ENCODE measurements around the gene STOML2.

STOML2 gene

DNA sequence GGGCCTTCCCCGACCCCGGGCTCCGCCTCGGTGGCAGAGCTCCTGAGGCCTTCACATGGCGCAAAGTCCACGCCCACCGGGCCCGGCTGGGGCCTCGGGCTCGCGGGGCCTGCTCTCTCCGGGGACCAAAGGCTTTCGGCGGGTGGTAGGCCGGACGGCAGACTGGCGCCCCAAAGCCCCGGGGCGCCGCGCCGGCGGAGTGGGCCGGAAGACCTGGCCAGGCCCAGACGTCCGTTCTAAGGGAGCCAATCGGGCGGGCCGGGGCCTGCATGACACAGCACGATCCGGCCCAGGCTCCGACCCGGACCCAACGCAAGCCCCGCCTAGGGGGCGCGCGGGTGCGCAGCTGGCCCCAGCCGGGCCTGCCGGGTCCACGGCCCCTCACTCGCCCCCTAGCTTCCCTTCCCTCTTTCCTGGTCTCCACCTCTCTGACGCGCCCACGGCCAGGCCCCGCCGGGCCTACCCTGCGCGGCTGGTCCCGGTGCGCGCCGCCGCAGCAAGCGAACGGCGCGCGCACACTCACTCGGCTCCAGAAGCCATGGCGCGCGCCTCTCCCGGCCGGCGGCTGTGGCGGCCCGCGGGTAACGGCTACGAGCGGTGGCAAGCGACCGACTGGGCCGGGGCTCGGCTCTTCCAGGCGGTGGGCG is 31.0 kb downstream of the STOML2 start:
- DNase-seq (ENCODE audit: insufficient read length, low spot score) (peak; percentile 51), FAIRE-seq (no peak)
- TF ChIP-seq, protein P1, sequence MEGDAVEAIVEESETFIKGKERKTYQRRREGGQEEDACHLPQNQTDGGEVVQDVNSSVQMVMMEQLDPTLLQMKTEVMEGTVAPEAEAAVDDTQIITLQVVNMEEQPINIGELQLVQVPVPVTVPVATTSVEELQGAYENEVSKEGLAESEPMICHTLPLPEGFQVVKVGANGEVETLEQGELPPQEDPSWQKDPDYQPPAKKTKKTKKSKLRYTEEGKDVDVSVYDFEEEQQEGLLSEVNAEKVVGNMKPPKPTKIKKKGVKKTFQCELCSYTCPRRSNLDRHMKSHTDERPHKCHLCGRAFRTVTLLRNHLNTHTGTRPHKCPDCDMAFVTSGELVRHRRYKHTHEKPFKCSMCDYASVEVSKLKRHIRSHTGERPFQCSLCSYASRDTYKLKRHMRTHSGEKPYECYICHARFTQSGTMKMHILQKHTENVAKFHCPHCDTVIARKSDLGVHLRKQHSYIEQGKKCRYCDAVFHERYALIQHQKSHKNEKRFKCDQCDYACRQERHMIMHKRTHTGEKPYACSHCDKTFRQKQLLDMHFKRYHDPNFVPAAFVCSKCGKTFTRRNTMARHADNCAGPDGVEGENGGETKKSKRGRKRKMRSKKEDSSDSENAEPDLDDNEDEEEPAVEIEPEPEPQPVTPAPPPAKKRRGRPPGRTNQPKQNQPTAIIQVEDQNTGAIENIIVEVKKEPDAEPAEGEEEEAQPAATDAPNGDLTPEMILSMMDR (IDR thresholded peaks at IDR 0.05; ENCODE audit: insufficient read depth, missing control alignments) = peak; percentile 34

DNA sequence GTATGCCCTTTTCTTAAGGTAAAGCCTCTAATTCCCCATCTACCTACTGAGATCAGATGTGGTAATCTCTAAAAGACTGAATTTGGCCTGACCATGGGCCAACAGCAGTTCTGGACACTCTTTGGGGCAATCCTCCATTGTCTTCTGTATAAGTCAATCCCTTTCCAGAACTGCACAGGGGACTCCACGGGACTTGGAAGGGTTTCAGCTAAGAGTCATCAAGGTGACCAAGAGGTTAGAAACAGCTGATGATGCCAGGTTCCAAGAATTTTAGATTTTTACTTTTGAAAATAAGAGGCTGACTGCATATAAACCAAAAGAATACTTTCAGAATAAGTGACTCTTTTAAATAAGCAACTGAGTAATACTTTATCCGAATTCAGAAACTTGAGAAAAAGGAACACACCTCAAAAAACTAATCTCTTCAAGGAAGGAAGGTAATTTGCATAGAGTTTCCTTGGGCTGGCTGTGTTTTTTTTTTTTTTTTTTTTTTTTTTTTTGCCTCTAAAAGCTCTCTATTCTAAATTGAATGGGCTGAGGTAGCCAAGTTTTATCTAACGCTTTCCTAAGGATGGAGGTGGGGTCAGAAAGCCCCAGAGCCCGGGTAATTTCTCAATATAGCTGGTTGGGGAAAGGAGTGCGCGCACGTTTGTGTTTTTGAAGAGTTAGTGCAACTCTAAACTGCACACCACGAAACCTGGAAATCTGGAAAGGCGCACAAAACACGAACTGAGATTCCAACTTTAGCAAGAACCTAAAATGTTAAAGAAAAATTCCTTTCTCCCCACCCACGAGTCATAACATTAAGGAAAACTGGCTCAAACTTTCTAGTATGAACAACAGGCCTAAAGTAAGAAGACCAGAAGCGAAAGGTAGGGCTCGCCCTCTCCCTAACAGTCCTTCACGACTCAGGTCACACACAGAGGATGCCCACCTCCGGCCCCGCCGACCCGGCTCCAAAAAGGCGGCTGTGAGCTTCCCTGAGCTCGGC is 31.8 kb downstream of the STOML2 start:
- TF ChIP-seq, protein P1 (IDR thresholded peaks at IDR 0.05; ENCODE audit: insufficient read depth, missing control alignments) = no peak
- FAIRE-seq (no peak), DNase-seq (ENCODE audit: insufficient read length, low spot score) (no peak)

DNA sequence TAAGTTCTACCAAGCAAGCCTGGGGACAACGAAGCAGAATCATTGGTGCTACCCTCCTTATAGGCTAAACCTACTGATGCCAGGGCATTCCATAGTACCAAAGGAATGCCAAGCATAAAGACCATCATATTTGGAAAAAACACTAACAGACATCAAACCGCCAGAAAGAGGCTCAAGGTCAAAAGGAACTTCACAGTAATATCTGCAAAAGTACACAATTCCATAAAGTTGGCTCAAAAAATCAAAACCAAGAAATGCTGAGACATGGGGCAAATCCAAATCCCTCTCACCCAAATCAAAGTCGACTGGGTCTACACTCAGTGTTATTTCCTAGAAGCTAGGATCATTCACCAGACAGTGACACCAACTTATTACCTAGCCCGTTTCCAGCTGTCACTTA is 33.9 kb downstream of the STOML2 start:
- FAIRE-seq = no peak
- TF ChIP-seq, protein P1 (IDR thresholded peaks at IDR 0.05; ENCODE audit: insufficient read depth, missing control alignments) = no peak
- DNase-seq (ENCODE audit: insufficient read length, low spot score) = no peak

DNA sequence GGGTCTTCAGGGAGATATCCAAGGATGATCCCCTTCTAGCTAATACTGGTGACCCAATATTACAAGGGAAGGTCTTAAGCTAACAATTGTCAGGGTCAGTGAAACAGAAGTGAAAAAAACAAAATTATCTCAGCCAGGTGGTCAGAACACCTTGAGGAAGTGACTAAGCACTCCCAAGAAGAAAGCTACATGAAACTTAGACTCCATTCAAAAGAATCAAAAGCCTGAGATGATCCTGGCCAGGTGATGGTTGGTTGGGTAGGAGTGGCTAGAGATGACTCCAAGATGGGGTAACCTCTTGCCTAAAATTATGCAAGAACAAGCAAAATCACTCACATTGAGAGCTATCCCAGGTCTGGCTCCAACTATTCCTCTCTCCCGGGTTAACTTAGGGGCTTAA is 35.9 kb downstream of the STOML2 start:
- DNase-seq (ENCODE audit: insufficient read length, low spot score) (no peak), FAIRE-seq (no peak)

DNA sequence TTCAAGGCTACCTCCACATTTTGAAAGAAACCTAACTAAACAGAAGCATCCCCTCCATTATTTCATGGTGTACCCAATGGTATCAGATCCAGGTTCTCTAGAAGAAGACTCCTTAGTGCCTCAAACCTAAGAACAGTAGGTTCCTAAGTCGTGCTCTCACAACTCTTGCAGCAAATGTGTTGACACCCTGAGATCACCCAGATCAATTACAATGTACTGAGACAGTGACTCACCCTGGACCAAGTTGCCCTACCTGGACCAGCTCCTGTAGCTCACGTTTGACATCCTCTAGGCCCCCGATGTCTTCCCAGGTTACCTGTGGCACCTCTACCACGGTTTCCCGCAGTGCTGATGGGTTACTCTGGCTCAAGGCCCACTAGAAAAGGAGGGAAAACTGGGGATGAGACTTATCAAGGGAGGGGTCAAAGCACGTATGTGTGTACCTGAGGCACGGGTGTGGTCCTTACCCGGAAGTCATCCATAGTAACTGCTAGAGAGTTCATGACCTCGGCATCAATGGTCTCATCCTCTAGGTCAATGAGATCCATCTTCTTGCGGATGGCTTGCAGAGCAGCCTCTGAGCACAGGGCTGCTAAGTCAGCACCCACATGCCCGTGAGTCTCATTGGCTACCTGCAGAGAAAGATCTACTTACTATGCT is 42.3 kb downstream of the STOML2 start:
- TF ChIP-seq, protein P1 (IDR thresholded peaks at IDR 0.05; ENCODE audit: insufficient read depth, missing control alignments) = no peak
- DNase-seq (ENCODE audit: insufficient read length, low spot score) = no peak
- no peak for FAIRE-seq

More for the DNA sequence above, 35.9 kb downstream of the STOML2 start:
- TF ChIP-seq, protein P1 (IDR thresholded peaks at IDR 0.05; ENCODE audit: insufficient read depth, missing control alignments) = no peak

DNA sequence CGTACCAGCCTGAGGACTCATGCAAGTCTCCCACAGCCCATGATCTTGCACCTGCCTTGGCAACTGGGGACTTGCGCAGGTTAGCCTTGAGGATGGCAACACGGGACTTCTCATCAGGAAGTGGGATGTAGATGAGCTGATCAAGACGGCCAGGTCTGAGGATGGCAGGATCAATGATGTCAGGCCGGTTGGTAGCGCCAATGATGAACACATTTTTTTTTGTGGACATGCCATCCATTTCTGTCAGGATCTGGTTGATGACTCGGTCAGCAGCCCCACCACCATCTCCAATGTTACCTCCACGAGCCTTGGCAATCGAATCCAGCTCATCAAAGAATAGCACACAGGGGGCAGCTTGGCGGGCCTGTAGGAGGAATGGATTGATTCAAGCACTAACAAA is 43.5 kb downstream of the STOML2 start:
- DNase-seq (ENCODE audit: insufficient read length, low spot score) = no peak
- FAIRE-seq = no peak
- TF ChIP-seq, protein P1 (IDR thresholded peaks at IDR 0.05; ENCODE audit: insufficient read depth, missing control alignments) = no peak
